SK-N-MC (cell line): Measurements from ENCODE around the gene ADCYAP1.

Source experiments
- EZH2 ChIP-seq: fragments of 200-600 bp; sonication (generic); IDR thresholded peaks from one replicate; pipeline ENCODE4 v1.6.1; 2017; ENCODE audit warnings: antibody characterized with exemption
- POLR2AphosphoS5 ChIP-seq: IDR thresholded peaks from 2 replicates; pipeline ENCODE4 v1.6.1; 2012; ENCODE audit warnings: mild to moderate bottlenecking, low read depth, low read length, borderline replicate concordance

- TF ChIP-seq EZH2 = peak; percentile 79
- no peak for TF ChIP-seq POLR2AphosphoS5
Observed at GRCh38 chr18:908758-909724, 4.4 kb downstream of the ADCYAP1 start.
